WTC11 (cell line): ENCODE measurements around the gene RPTOR. TPM values are rescaled to one million over a fixed set of nuclear protein-coding genes. Genes with fewer than 3 reads are reported as not detected.

Experiments used
- total RNA-seq: library from RNA; stranded (reverse); gene quantifications from 3 replicates; pipeline ENCODE4 v1.2.3, GENCODE V29; 2021

Gene RPTOR
- total RNA-seq, 1 experiment from 2014 or later, result 41.0 TPM

Other genes starting within 250 kb of the RPTOR start
- 18.1 to 25.2 TPM (median 20.6 TPM) in 3 replicates for gene ENDOV, start 129.7 kb upstream of the RPTOR start, total RNA-seq
- gene NPTX1, start 68.2 kb upstream of the RPTOR start, total RNA-seq, result 9.7 to 15.1 TPM (median 10.8 TPM) in 3 replicates